ENCODE data around the gene DIAPH2. TPM values are rescaled to one million over a fixed set of nuclear protein-coding genes. Genes with fewer than 3 reads are reported as not detected.

The DIAPH2 gene
- total RNA-seq, 1 experiment from 2014 or later, result 10.9 TPM

- no peak for TF ChIP-seq ZBTB33 (IDR thresholded peaks at IDR 0.05; ENCODE audit: extremely low read depth, insufficient replicate concordance, low read length)
- no peak for TF ChIP-seq RAD21 (IDR thresholded peaks at IDR 0.05; ENCODE audit: low read depth)
- TF ChIP-seq CBX3 (IDR thresholded peaks at IDR 0.05; ENCODE audit: low read depth), result no peak
- TF ChIP-seq FOSL1 (IDR thresholded peaks at IDR 0.05; ENCODE audit: low read depth), result no peak
- no peak for TF ChIP-seq SP1 (IDR thresholded peaks at IDR 0.05; ENCODE audit: low read depth)
- no peak for TF ChIP-seq ELF1 (IDR thresholded peaks at IDR 0.05; ENCODE audit: borderline replicate concordance, low read depth)
- TF ChIP-seq SIN3A (IDR thresholded peaks at IDR 0.05; ENCODE audit: low read depth), result no peak
- no peak for TF ChIP-seq POLR2A (IDR thresholded peaks at IDR 0.05; ENCODE audit: borderline replicate concordance, extremely low read depth, insufficient read depth, insufficient read length)
- no peak for TF ChIP-seq EZH2 (IDR thresholded peaks at IDR 0.05)
- no peak for TF ChIP-seq ATF3 (IDR thresholded peaks at IDR 0.05)
- no peak for TF ChIP-seq MAX (IDR thresholded peaks at IDR 0.05)
These were observed 28.6 kb upstream of the DIAPH2 start (continued) for GRCh38 chrX:96655947-96656623.

- ChIA-PET RAD21 (ENCODE audit: low non-redundant PET in 1 of 2, low total read pairs in 2 of 2, uncharacterized antibody in 2 of 2, unreplicated experiment in 2 of 2) (no interaction called here), CTCF (no interaction called here), POLR2A (no interaction called here)
- TF ChIP-seq TCF7L2 (IDR thresholded peaks at IDR 0.05; ENCODE audit: borderline replicate concordance, extremely low read depth, insufficient read depth, insufficient read length), result no peak
- TF ChIP-seq ZBTB33 (IDR thresholded peaks at IDR 0.05; ENCODE audit: extremely low read depth, insufficient replicate concordance, low read length), result no peak
- TF ChIP-seq JUND (IDR thresholded peaks at IDR 0.05), result no peak
- no peak for TF ChIP-seq MAX (IDR thresholded peaks at IDR 0.05)
- TF ChIP-seq FOSL1 (IDR thresholded peaks at IDR 0.05; ENCODE audit: low read depth), result no peak
- TF ChIP-seq ZNF274 (IDR thresholded peaks at IDR 0.05; ENCODE audit: low read depth, low read length), result no peak
- TF ChIP-seq SRF (IDR thresholded peaks at IDR 0.05; ENCODE audit: low read depth), result no peak
- TF ChIP-seq REST (IDR thresholded peaks at IDR 0.05; ENCODE audit: low read depth), result no peak
- no peak for TF ChIP-seq SP1 (IDR thresholded peaks at IDR 0.05; ENCODE audit: low read depth)
These were observed 2.1 kb upstream of the DIAPH2 start for GRCh38 chrX:96682516-96682915.

More at GRCh38 chrX:96682516-96682915, 2.1 kb upstream of the DIAPH2 start:
- no peaks in the 10 kb centered on the region for H3K9me2 ChIP-seq (ENCODE audit: insufficient read depth)
- no peaks in the 10 kb centered on the region for H3K27me3 ChIP-seq (ENCODE audit: insufficient read depth, low read length)
- no peak overlapping the region for H2AFZ ChIP-seq (ENCODE audit: low read depth, low read length, poor library complexity, severe bottlenecking)
- peaks cover 17% of the 10 kb centered on the region for H3K79me2 ChIP-seq (ENCODE audit: insufficient read depth, low read length)
- no peak for ATAC-seq
- no peaks in the 10 kb centered on the region for H4K20me1 ChIP-seq (ENCODE audit: insufficient read depth)
- no peaks in the 10 kb centered on the region for H3K9me3 ChIP-seq (ENCODE audit: control insufficient read depth in 1 of 2, insufficient read depth in 1 of 2, low read depth in 1 of 2, low read length in 2 of 2)
- no peak overlapping the region for H3K27ac ChIP-seq (ENCODE audit: low read depth, low read length)
- no TSS peak for BruUV-seq (replicated peaks)
- H3K4me3 ChIP-seq (replicated peaks in 1 of 2; ENCODE audit: low read depth in 1 of 2, low read length in 2 of 2), result no peak overlapping the region
- H3K4me1 ChIP-seq (ENCODE audit: control insufficient read depth in 1 of 2, insufficient read depth in 2 of 2, low read length in 2 of 2), result peaks cover 0 to 14% of the 10 kb centered on the region in 2 experiments; a peak in 2 of 4 replicates
- no peaks in the 10 kb centered on the region for H3K36me3 ChIP-seq (ENCODE audit: control insufficient read depth in 1 of 2, insufficient read depth in 2 of 2, low read length in 2 of 2)
- no peak overlapping the region for H3K4me2 ChIP-seq (ENCODE audit: low read length)
- no peak overlapping the region for H3K9ac ChIP-seq (ENCODE audit: low read length)
- intact Hi-C loops (cut with micrococcal nuclease), result no loop called here
- no peak for DNase-seq (ENCODE audit: low read depth, low spot score)

Data from HCT116 (cell line).